Cortex of kidney (tissue), 1 donor: ENCODE results near the gene THAP4.
"Not testable (repeated sequence)": the region's sequence is repeated elsewhere in the genome, so short reads cannot be mapped to it uniquely, and the experiment has no call there.

Experiments
- DNase-seq: peaks from one replicate; lab custom pipeline; 2025; lab: John Stamatoyannopoulos, UW

The THAP4 gene

GRCh38 chr2:241665731-241666440 is 28.9 kb upstream of the THAP4 start:
- no peak for DNase-seq

- DNase-seq: not testable (repeated sequence)
Observed at GRCh38 chr2:241662731-241663130, 25.8 kb upstream of the THAP4 start.

- DNase-seq: no peak
Observed at GRCh38 chr2:241660593-241661213, 23.7 kb upstream of the THAP4 start.

GRCh38 chr2:241659150-241659739 is 22.3 kb upstream of the THAP4 start:
- no peak for DNase-seq

- no peak for DNase-seq
Observed at GRCh38 chr2:241658296-241658695, 21.3 kb upstream of the THAP4 start.

GRCh38 chr2:241657786-241658254 is 20.9 kb upstream of the THAP4 start:
- no peak for DNase-seq

GRCh38 chr2:241656190-241656741 is 19.3 kb upstream of the THAP4 start:
- DNase-seq: no peak

- no peak for DNase-seq
Observed at GRCh38 chr2:241655516-241656189, 18.7 kb upstream of the THAP4 start.

- DNase-seq: no peak
Observed at GRCh38 chr2:241654551-241654950, 17.6 kb upstream of the THAP4 start.

GRCh38 chr2:241653210-241653750 is 16.3 kb upstream of the THAP4 start:
- DNase-seq: no peak

GRCh38 chr2:241652722-241653121 is 15.8 kb upstream of the THAP4 start:
- no peak for DNase-seq

- no peak for DNase-seq
Observed at GRCh38 chr2:241652142-241652541, 15.2 kb upstream of the THAP4 start.

- DNase-seq: no peak
Observed at GRCh38 chr2:241649927-241650326, 13.0 kb upstream of the THAP4 start.

- DNase-seq: no peak
Observed at GRCh38 chr2:241649404-241649803, 12.4 kb upstream of the THAP4 start.

GRCh38 chr2:241648453-241648852 is 11.5 kb upstream of the THAP4 start:
- DNase-seq: no peak

GRCh38 chr2:241645915-241646645 is 9.1 kb upstream of the THAP4 start:
- DNase-seq: no peak

GRCh38 chr2:241645056-241645914 is 8.3 kb upstream of the THAP4 start:
- DNase-seq: no peak

GRCh38 chr2:241641631-241642030 is 4.7 kb upstream of the THAP4 start:
- no peak for DNase-seq

- DNase-seq: no peak
Observed at GRCh38 chr2:241640165-241640795, 3.3 kb upstream of the THAP4 start.

- DNase-seq: no peak
Observed at GRCh38 chr2:241639385-241639784, 2.4 kb upstream of the THAP4 start.
